SK-N-SH (cell line): ENCODE results near the gene PRR16. TPM values are rescaled to one million over a fixed set of nuclear protein-coding genes. Genes with fewer than 3 reads are reported as not detected.

ENCODE experiments used
- CTCF ChIA-PET: fragments of 300-600, 350-600 bp; formaldehyde crosslinking; extraction: SDS; loops from one replicate; lab custom pipeline; 2021; lab: Yijun Ruan, JAX
- POLR2A ChIA-PET: fragments of 350-600 bp; sonication (Branson Sonifier 250); formaldehyde crosslinking; extraction: SDS; loops from one replicate; lab custom pipeline; 2020; ENCODE audit warnings: antibody characterized with exemption, inconsistent platforms; lab: Yijun Ruan, JAX
- DNase-seq: peaks from one replicate; pipeline ENCODE4 v3.0.0; 2012
- H2AFZ ChIP-seq: fragments of 200-600 bp; sonication (generic); 2 replicates; pipeline ENCODE4 v1.8.1; 2016; ENCODE audit warnings: antibody characterized with exemption, mild to moderate bottlenecking, low read depth
- H3F3A ChIP-seq: fragments of 200-600 bp; sonication (generic); replicated peaks from 2 replicates; pipeline ENCODE3; 2016; ENCODE audit warnings: antibody characterized with exemption, mild to moderate bottlenecking; ENCODE audit not compliant: insufficient read depth
- H3K27ac ChIP-seq, 2 experiments: fragments of 200-500 bp in 1 of 2; fragments of 200-600 bp in 1 of 2; sonication (Bioruptor generic) in 1 of 2; sonication (generic), shearing (Covaris generic) in 1 of 2; 2 replicates each; pipeline versions ENCODE4 v1.5.1 to v1.6.1; 2014 to 2016; ENCODE audit warnings: low read depth in 2 of 2, inconsistent platforms in 1 of 2, low read length in 1 of 2, mild to moderate bottlenecking in 1 of 2, mixed read lengths in 1 of 2
- H3K27me3 ChIP-seq: fragments of 200-600 bp; sonication (generic), shearing (Covaris generic); 2 replicates; pipeline ENCODE4 v1.6.1; 2016; ENCODE audit warnings: mixed run types; ENCODE audit not compliant: insufficient read depth
- H3K36me3 ChIP-seq, 2 experiments: fragments of 200-500 bp in 1 of 2; fragments of 200-600 bp in 1 of 2; sonication (Bioruptor generic) in 1 of 2; sonication (generic) in 1 of 2; replicated peaks in 1 of 2; 2 replicates each; pipeline versions ENCODE3 to v1.5.1; 2014 to 2016; ENCODE audit warnings: low read length in 1 of 2, mild to moderate bottlenecking in 1 of 2; ENCODE audit not compliant: insufficient read depth in 2 of 2, control insufficient read depth in 1 of 2
- H3K4me1 ChIP-seq, 2 experiments: fragments of 200-500 bp in 1 of 2; fragments of 200-600 bp in 1 of 2; sonication (Bioruptor generic) in 1 of 2; sonication (generic), shearing (Covaris generic) in 1 of 2; 2 replicates each; pipeline versions ENCODE4 v1.5.1 to v1.6.1; 2014 to 2016; ENCODE audit warnings: low read depth in 1 of 2, low read length in 1 of 2, mixed run types in 1 of 2; ENCODE audit not compliant: insufficient read depth in 2 of 2, control insufficient read depth in 1 of 2
- H3K4me2 ChIP-seq: fragments of 200-600 bp; sonication (generic), shearing (Covaris generic); 2 replicates; pipeline ENCODE4 v1.6.1; 2017; ENCODE audit warnings: mixed run types
- H3K4me3 ChIP-seq, 2 experiments: fragments of 200-500 bp in 1 of 2; fragments of 200-600 bp in 1 of 2; sonication (Bioruptor generic) in 1 of 2; sonication (generic), shearing (Covaris generic) in 1 of 2; 2 replicates each; pipeline versions ENCODE4 v1.5.1 to v1.8.1; 2014 to 2016; ENCODE audit warnings: low read depth in 2 of 2, inconsistent platforms in 1 of 2, low read length in 1 of 2, mild to moderate bottlenecking in 1 of 2, mixed read lengths in 1 of 2, moderate library complexity in 1 of 2
- H3K79me2 ChIP-seq: fragments of 200-600 bp; sonication (generic); 2 replicates; pipeline ENCODE4 v1.8.1; 2017; ENCODE audit warnings: mild to moderate bottlenecking; ENCODE audit not compliant: insufficient read depth
- H3K9ac ChIP-seq: fragments of 200-600 bp; sonication (generic); 2 replicates; pipeline ENCODE4 v1.6.1; 2017; ENCODE audit warnings: mixed run types
- H3K9me2 ChIP-seq: fragments of 200-600 bp; sonication (generic); 2 replicates; pipeline ENCODE4 v1.6.1; 2017; ENCODE audit warnings: mixed run types
- H3K9me3 ChIP-seq: fragments of 200-600 bp; sonication (generic); 2 replicates; pipeline ENCODE4 v1.6.1; 2017; ENCODE audit warnings: mixed run types, mild to moderate bottlenecking, moderate library complexity
- H4K20me1 ChIP-seq: fragments of 200-600 bp; sonication (generic); 2 replicates; pipeline ENCODE4 v1.6.1; 2017; ENCODE audit warnings: mild to moderate bottlenecking, mixed run types; ENCODE audit not compliant: insufficient read depth
- EP300 ChIP-seq, 2 experiments: IDR thresholded peaks; 2 replicates each; pipeline versions ENCODE4 v1.4.0 to v1.6.1; 2012; ENCODE audit warnings: borderline replicate concordance in 1 of 2, low read depth in 1 of 2, low read length in 1 of 2
- POLR2AphosphoS5 ChIP-seq: IDR thresholded peaks from 2 replicates; pipeline ENCODE4 v1.6.1; 2012; ENCODE audit warnings: low read depth, low read length
- RAD21 ChIP-seq: IDR thresholded peaks from 2 replicates; pipeline ENCODE4 v1.6.1; 2012; ENCODE audit warnings: mild to moderate bottlenecking, low read length
- REST ChIP-seq: IDR thresholded peaks from 2 replicates; pipeline ENCODE4 v1.6.1; 2012; ENCODE audit warnings: mild to moderate bottlenecking, low read depth, low read length, moderate library complexity
- RXRA ChIP-seq: IDR thresholded peaks from 2 replicates; pipeline ENCODE4 v1.4.0; 2012; ENCODE audit warnings: low read depth, mild to moderate bottlenecking, borderline replicate concordance
- ZBTB33 ChIP-seq: IDR thresholded peaks from 2 replicates; pipeline ENCODE4 v1.4.0; 2012; ENCODE audit warnings: low read depth, borderline replicate concordance
- WGBS: methylation state at CpG from one replicate; pipeline ENCODE4 v1.1.6; 2017; ENCODE audit warnings: low lambda C conversion rate; 5-methylcytosine and 5-hydroxymethylcytosine counted together
- polyA plus RNA-seq, 3 experiments: library from polyadenylated mRNA; depleted of rRNA; stranded (reverse); fragments of >200 nt; gene quantifications; 2 replicates each; pipeline ENCODE4 v1.2.3, GENCODE V29; 2012
- TF ChIP-seq, protein P1 (sequence below): fragments of 150-350 bp; IDR thresholded peaks from 2 replicates; pipeline ENCODE4 v1.6.1; 2016; ENCODE audit warnings: mild to moderate bottlenecking, low read depth, low read length

The PRR16 gene
- polyA plus RNA-seq, 1 of the 3 experiments (the other 2 are of a cell fraction): 26.7 TPM

- peaks cover 5% of the 10 kb centered on the region for H3F3A ChIP-seq
- no peak overlapping the region for H3K27ac ChIP-seq
- no peak overlapping the region for H2AFZ ChIP-seq
- no peak overlapping the region for H3K4me2 ChIP-seq
- H3K9me2 ChIP-seq: no peaks in the 10 kb centered on the region
- no peak for DNase-seq
- CTCF ChIA-PET: interaction anchor here (0.9 to 1.0 kb wide), 3 partner anchors 9 to 147 kb away, joined by 3 to 4 read pairs (median 3); no protein-coding TSS in a partner anchor
- POLR2A ChIA-PET: no interaction called here
- H3K36me3 ChIP-seq: peaks cover 0 to 7% of the 10 kb centered on the region in 2 experiments
- WGBS: 29% methylated on average over 1 of the region's 1 CpG
- 0 out of 2 replicates have a peak, but pooled peaks cover 3% of the 10 kb centered on the region for H3K79me2 ChIP-seq
- no peak overlapping the region for H3K4me3 ChIP-seq
- H3K4me1 ChIP-seq: no peaks in the 10 kb centered on the region; a peak in 1 of 4 replicates
- no peaks in the 10 kb centered on the region for H3K9me3 ChIP-seq
- no peaks in the 10 kb centered on the region for H3K27me3 ChIP-seq
- no peaks in the 10 kb centered on the region for H4K20me1 ChIP-seq
- no peak overlapping the region for H3K9ac ChIP-seq
- TF ChIP-seq ZBTB33 (no peak), RXRA (no peak), RAD21 (no peak), EP300 (IDR thresholded peaks at IDR 0.05; ENCODE audit: borderline replicate concordance in 1 of 2, low read depth in 1 of 2, low read length in 1 of 2) (no peak), POLR2AphosphoS5 (no peak)
- TF ChIP-seq, protein P1, sequence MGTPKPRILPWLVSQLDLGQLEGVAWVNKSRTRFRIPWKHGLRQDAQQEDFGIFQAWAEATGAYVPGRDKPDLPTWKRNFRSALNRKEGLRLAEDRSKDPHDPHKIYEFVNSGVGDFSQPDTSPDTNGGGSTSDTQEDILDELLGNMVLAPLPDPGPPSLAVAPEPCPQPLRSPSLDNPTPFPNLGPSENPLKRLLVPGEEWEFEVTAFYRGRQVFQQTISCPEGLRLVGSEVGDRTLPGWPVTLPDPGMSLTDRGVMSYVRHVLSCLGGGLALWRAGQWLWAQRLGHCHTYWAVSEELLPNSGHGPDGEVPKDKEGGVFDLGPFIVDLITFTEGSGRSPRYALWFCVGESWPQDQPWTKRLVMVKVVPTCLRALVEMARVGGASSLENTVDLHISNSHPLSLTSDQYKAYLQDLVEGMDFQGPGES: no peak
Measured at GRCh38 chr5:120657104-120657503, 193.0 kb downstream of the PRR16 start.

- CTCF ChIA-PET: interaction anchor here (0.6 kb wide), 1 partner anchor 108 kb away, joined by 3 read pairs; no protein-coding TSS in a partner anchor
- no peaks in the 10 kb centered on the region for H3K27me3 ChIP-seq
- no peak overlapping the region for H3K9ac ChIP-seq
- no peak overlapping the region for H2AFZ ChIP-seq
- no peak for DNase-seq
- TF ChIP-seq REST: no peak
- TF ChIP-seq, all 33 proteins: peak for 0
- no peak overlapping the region; a peak in 1 of 4 replicates for H3K27ac ChIP-seq
- H4K20me1 ChIP-seq: no peaks in the 10 kb centered on the region
- H3K79me2 ChIP-seq: peaks cover 16% of the 10 kb centered on the region
- peaks cover 9% of the 10 kb centered on the region for H3F3A ChIP-seq
- POLR2A ChIA-PET: no interaction called here
- H3K36me3 ChIP-seq: peaks cover 0 to 19% of the 10 kb centered on the region in 2 experiments
- no peaks in the 10 kb centered on the region for H3K9me3 ChIP-seq
- no peak overlapping the region for H3K4me2 ChIP-seq
- peaks cover 0 to 10% of the 10 kb centered on the region in 2 experiments; a peak in 2 of 4 replicates for H3K4me1 ChIP-seq
- H3K9me2 ChIP-seq: no peaks in the 10 kb centered on the region
- H3K4me3 ChIP-seq: no peak overlapping the region
Measured at GRCh38 chr5:120677481-120677880, 213.4 kb downstream of the PRR16 start.
